HG02571 (cell line): ENCODE results near the gene PSEN1.

ENCODE experiments used
- ATAC-seq: cut with Tn5 transposase; IDR thresholded peaks from one replicate; pipeline ENCODE4 v1.9.1; 2021; ENCODE audit warnings: mild to moderate bottlenecking, moderate library complexity; ENCODE audit not compliant: unreplicated experiment

Gene PSEN1

GRCh38 chr14:73251516-73252215 is 115.4 kb downstream of the PSEN1 start:
- no peak for ATAC-seq

GRCh38 chr14:73252491-73253322 is 116.4 kb downstream of the PSEN1 start:
- no peak for ATAC-seq

- no peak for ATAC-seq
Observed at GRCh38 chr14:73253323-73253610, 117.0 kb downstream of the PSEN1 start.

- no peak for ATAC-seq
Observed at GRCh38 chr14:73253721-73254120, 117.4 kb downstream of the PSEN1 start.

- ATAC-seq: no peak
Observed at GRCh38 chr14:73254247-73255004, 118.1 kb downstream of the PSEN1 start.

GRCh38 chr14:73255005-73255400 is 118.7 kb downstream of the PSEN1 start:
- ATAC-seq: no peak

- no peak for ATAC-seq
Observed at GRCh38 chr14:73255693-73256225, 119.5 kb downstream of the PSEN1 start.

GRCh38 chr14:73258076-73258475 is 121.8 kb downstream of the PSEN1 start:
- no peak for ATAC-seq

- ATAC-seq: no peak
Observed at GRCh38 chr14:73258845-73259611, 122.7 kb downstream of the PSEN1 start.

GRCh38 chr14:73259837-73260236 is 123.5 kb downstream of the PSEN1 start:
- ATAC-seq: no peak

- no peak for ATAC-seq
Observed at GRCh38 chr14:73260574-73260973, 124.3 kb downstream of the PSEN1 start.

- ATAC-seq: no peak
Observed at GRCh38 chr14:73261075-73261474, 124.8 kb downstream of the PSEN1 start.

- no peak for ATAC-seq
Observed at GRCh38 chr14:73261520-73262426, 125.5 kb downstream of the PSEN1 start.

GRCh38 chr14:73262427-73263183 is 126.3 kb downstream of the PSEN1 start:
- ATAC-seq: no peak

GRCh38 chr14:73263606-73264005 is 127.3 kb downstream of the PSEN1 start:
- no peak for ATAC-seq

- ATAC-seq: no peak
Observed at GRCh38 chr14:73264080-73264884, 128.0 kb downstream of the PSEN1 start.

- no peak for ATAC-seq
Observed at GRCh38 chr14:73264885-73265720, 128.8 kb downstream of the PSEN1 start.
